K562 (cell line): ENCODE data around the gene SCFD2. TPM values are rescaled to one million over a fixed set of nuclear protein-coding genes. Genes with fewer than 3 reads are reported as not detected.

ENCODE experiments used
- ATAC-seq: fragments of 200-7000 bp; cut with Tn5 transposase; 3 replicates; pipeline ENCODE4 v1.9.1; 2020; ENCODE audit warnings: moderate library complexity
- BruUV-seq: library from RNA; stranded (reverse); fragments of 400-500 nt; replicated peaks from 2 replicates; lab custom pipeline; 2021; lab: Mats Ljungman, UMichigan
- CTCF ChIA-PET: fragments of 300-600 bp; formaldehyde crosslinking; extraction: SDS; loops from one replicate; lab custom pipeline; 2021; ENCODE audit warnings: low intra/inter-chr PET ratio; lab: Yijun Ruan, JAX
- POLR2A ChIA-PET: fragments of 300-600, 350-650 bp; sonication (Branson Sonifier 250); formaldehyde crosslinking; extraction: SDS; loops from one replicate; lab custom pipeline; 2021; ENCODE audit warnings: antibody characterized with exemption, inconsistent platforms; lab: Yijun Ruan, JAX
- DNase-seq, 4 experiments: peaks; one replicate each; pipeline versions ENCODE4 v3.0.0 to v3.0.0-alpha.2; 2011 to 2018; ENCODE audit warnings: low spot score in 3 of 4, mixed read lengths in 3 of 4; ENCODE audit errors: extremely low read depth in 1 of 4
- FAIRE-seq: peaks from 2 replicates; lab custom pipeline; 2011; peaks lifted over from hg19 to GRCh38; lab: Jason Lieb, UNC
- H2AFZ ChIP-seq: 2 replicates; pipeline ENCODE4 v1.6.0; 2011; ENCODE audit warnings: low read depth, low read length, control low read depth, inconsistent platforms
- H3K27ac ChIP-seq: fragments of 200-600 bp; 3 replicates; pipeline ENCODE4 v1.8.0; 2011; ENCODE audit warnings: low read depth, mild to moderate bottlenecking, control low read depth, inconsistent platforms, low read length, moderate library complexity, mixed read lengths; ENCODE audit errors: extremely low read depth
- H3K27me3 ChIP-seq, 2 experiments: fragments of 300-600 bp in 1 of 2; 2 replicates in 1 of 2; 3 replicates in 1 of 2; pipeline versions ENCODE4 v1.6.0 to v1.8.0; 2011; ENCODE audit warnings: inconsistent platforms in 2 of 2, low read length in 2 of 2, mild to moderate bottlenecking in 1 of 2, mixed read lengths in 1 of 2, moderate library complexity in 1 of 2; ENCODE audit not compliant: control insufficient read depth in 2 of 2, insufficient read depth in 2 of 2
- H3K36me3 ChIP-seq: fragments of 300-600 bp; 3 replicates; pipeline ENCODE4 v1.8.0; 2011; ENCODE audit warnings: mild to moderate bottlenecking, low read length, inconsistent platforms; ENCODE audit not compliant: control insufficient read depth, insufficient read depth
- H3K4me1 ChIP-seq, 2 experiments: fragments of 200-600 bp in 1 of 2; replicated peaks in 1 of 2; 2 replicates in 1 of 2; 3 replicates in 1 of 2; pipeline versions ENCODE4 v1.5.1 to v1.8.0; 2011; ENCODE audit warnings: inconsistent platforms in 2 of 2, low read length in 2 of 2, mild to moderate bottlenecking in 1 of 2, mixed read lengths in 1 of 2, moderate library complexity in 1 of 2; ENCODE audit not compliant: control insufficient read depth in 2 of 2, insufficient read depth in 2 of 2
- H3K4me2 ChIP-seq: 2 replicates; pipeline ENCODE4 v1.6.1; 2011; ENCODE audit warnings: low read length, control low read depth, inconsistent platforms, mixed read lengths; ENCODE audit not compliant: insufficient read depth
- H3K4me3 ChIP-seq: fragments of 200-600 bp; sonication (generic), shearing (Covaris generic); 2 replicates; pipeline ENCODE4 v1.5.1; 2016; ENCODE audit warnings: control low read depth, inconsistent platforms
- H3K79me2 ChIP-seq: fragments of 200-600 bp; 3 replicates; pipeline ENCODE4 v1.8.0; 2011; ENCODE audit warnings: low read length, inconsistent platforms; ENCODE audit not compliant: control insufficient read depth, insufficient read depth
- H3K9ac ChIP-seq, 2 experiments: 2 replicates each; pipeline versions ENCODE4 v1.6.0 to v1.6.1; 2011; ENCODE audit warnings: low read depth in 2 of 2, low read length in 2 of 2, control low read depth in 1 of 2, inconsistent platforms in 1 of 2, mild to moderate bottlenecking in 1 of 2, mixed read lengths in 1 of 2; ENCODE audit not compliant: insufficient read depth in 1 of 2
- H3K9me1 ChIP-seq: one replicate; pipeline ENCODE4 v1.6.0; 2011; ENCODE audit warnings: inconsistent platforms, mild to moderate bottlenecking, low read length, moderate library complexity; ENCODE audit not compliant: control insufficient read depth, insufficient read depth
- H3K9me3 ChIP-seq: replicated peaks from 2 replicates; pipeline ENCODE4 v1.5.1; 2011; ENCODE audit warnings: low read depth, low read length, inconsistent platforms; ENCODE audit not compliant: control insufficient read depth, insufficient read depth
- H4K20me1 ChIP-seq: replicated peaks from 2 replicates; pipeline ENCODE4 v1.6.1; 2011; ENCODE audit warnings: low read length, inconsistent platforms, mixed read lengths; ENCODE audit not compliant: control insufficient read depth, insufficient read depth
- EHMT2 ChIP-seq: fragments of 450-650 bp; IDR thresholded peaks from 2 replicates; pipeline ENCODE4 v1.6.1; 2018; ENCODE audit warnings: antibody characterized with exemption
- FOXM1 ChIP-seq, 2 experiments: fragments of 450-650 bp in 1 of 2; sonication (generic) in 1 of 2; formaldehyde crosslinking in 1 of 2; IDR thresholded peaks; 2 replicates each; pipeline versions ENCODE4 v1.6.1 to v1.9.0; 2017 to 2022; ENCODE audit warnings: low read depth in 2 of 2, mild to moderate bottlenecking in 2 of 2, missing genetic modification reagents in 1 of 2, moderate library complexity in 1 of 2
- HMG20B ChIP-seq: fragments of 250-450 bp; sonication (Bioruptor Pico); IDR thresholded peaks from 2 replicates; pipeline ENCODE4 v1.5.0; 2021; ENCODE audit warnings: mild to moderate bottlenecking
- MAFG ChIP-seq: fragments of 450-650 bp; conservative IDR thresholded peaks from 2 replicates; pipeline ENCODE4 v1.6.1; 2016; ENCODE audit warnings: missing genetic modification characterization, missing compliant biosample characterization
- MIER1 ChIP-seq: fragments of 450-650 bp; IDR thresholded peaks from 2 replicates; pipeline ENCODE4 v1.6.1; 2016; ENCODE audit warnings: antibody characterized with exemption, mild to moderate bottlenecking, low read depth
- MTF1 ChIP-seq: fragments of 250-450 bp; sonication (Bioruptor Pico); IDR thresholded peaks from 2 replicates; pipeline ENCODE4 v1.9.0; 2021; ENCODE audit warnings: moderate library complexity, mild to moderate bottlenecking, inconsistent platforms, borderline replicate concordance
- TAF1 ChIP-seq: IDR thresholded peaks from 2 replicates; pipeline ENCODE4 v1.6.1; 2011; ENCODE audit warnings: mild to moderate bottlenecking, low read length, moderate library complexity; ENCODE audit not compliant: insufficient read depth, control insufficient read depth, severe bottlenecking; ENCODE audit errors: extremely low read depth
- ZNF12 ChIP-seq: sonication (generic); formaldehyde crosslinking; IDR thresholded peaks from 2 replicates; pipeline ENCODE4 v1.4.0; 2020; ENCODE audit warnings: mild to moderate bottlenecking, missing genetic modification reagents
- ZNF121 ChIP-seq: sonication (generic); formaldehyde crosslinking; conservative IDR thresholded peaks from 2 replicates; pipeline ENCODE4 v1.8.0; 2022; ENCODE audit warnings: missing genetic modification reagents
- ZNF232 ChIP-seq: sonication (generic); formaldehyde crosslinking; IDR thresholded peaks from 2 replicates; pipeline ENCODE4 v1.8.0; 2022; ENCODE audit warnings: mild to moderate bottlenecking, missing genetic modification reagents
- ZNF282 ChIP-seq: sonication (generic); formaldehyde crosslinking; IDR thresholded peaks from 2 replicates; pipeline ENCODE4 v1.8.1; 2023; ENCODE audit warnings: missing genetic modification reagents
- ZNF316 ChIP-seq: fragments of 450-650 bp; IDR thresholded peaks from 2 replicates; pipeline ENCODE4 v1.6.1; 2016
- ZNF444 ChIP-seq: fragments of 250-450 bp; sonication (Bioruptor Pico); IDR thresholded peaks from 2 replicates; pipeline ENCODE4 v1.4.0; 2020; ENCODE audit warnings: mild to moderate bottlenecking, moderate library complexity
- ZNF445 ChIP-seq: fragments of 250-450 bp; sonication (Bioruptor Pico); IDR thresholded peaks from 2 replicates; pipeline ENCODE4 v1.4.0; 2020; ENCODE audit warnings: low read depth, mild to moderate bottlenecking, moderate library complexity
- ZNF644 ChIP-seq: fragments of 200-800 bp; sonication (Bioruptor generic); IDR thresholded peaks from 2 replicates; pipeline ENCODE4 v1.6.1; 2016; ENCODE audit warnings: low read depth, missing genetic modification characterization, missing compliant biosample characterization
- WGBS: fragments of 100-300 bp; shearing (Covaris generic); methylation state at CpG from one replicate; pipeline ENCODE4 v1.1.6; 2016; ENCODE audit warnings: low coverage, mixed read lengths; ENCODE audit not compliant: insufficient coverage; ENCODE audit errors: missing lambda C conversion rate; 5-methylcytosine and 5-hydroxymethylcytosine counted together
- in situ Hi-C: fragments of 300-500 bp; cut with MboI; formaldehyde crosslinking; loops from 4 replicates; pipeline ENCODE4 v1.15.0; 2018; ENCODE audit warnings: inconsistent platforms, mixed read lengths
- intact Hi-C: fragments of 100-400 bp; cut with micrococcal nuclease; formaldehyde crosslinking; loops from 2 replicates; pipeline ENCODE4 v1.14.2; 2022
- polyA plus RNA-seq, 8 experiments: library from polyadenylated mRNA; depleted of rRNA in 4 of 8; stranded (reverse) in 5 of 8; unstranded in 3 of 8; fragments of >200 nt; fragmentation: Nextera tagmentation in 2 of 8; fragmentation: Illumina TruSeq in 1 of 8; extraction: Ambion mirVana in 2 of 8; extraction: Trizol in 1 of 8; gene quantifications; 2 replicates each; pipeline versions ENCODE4 v1.2.1 to v1.2.3, GENCODE V29; 2011 to 2014; ENCODE audit warnings: inconsistent platforms in 1 of 8, missing spikeins in 1 of 8
- total RNA-seq, 7 experiments: library from RNA; depleted of rRNA in 6 of 7; stranded (reverse); fragments of >200 nt in 6 of 7; fragmentation: Illumina TruSeq in 2 of 7; extraction: Trizol in 2 of 7; gene quantifications; 2 replicates each; pipeline versions ENCODE4 v1.2.1 to v1.2.3, GENCODE V29; 2011 to 2021; ENCODE audit warnings: low replicate concordance in 1 of 7

The SCFD2 gene
- total and polyA plus RNA-seq, 9 of the 15 experiments (the other 6 are each of a cell fraction or from before 2014, with no cell fraction given): 5.7 to 30.3 (median 22.8) TPM

DNA sequence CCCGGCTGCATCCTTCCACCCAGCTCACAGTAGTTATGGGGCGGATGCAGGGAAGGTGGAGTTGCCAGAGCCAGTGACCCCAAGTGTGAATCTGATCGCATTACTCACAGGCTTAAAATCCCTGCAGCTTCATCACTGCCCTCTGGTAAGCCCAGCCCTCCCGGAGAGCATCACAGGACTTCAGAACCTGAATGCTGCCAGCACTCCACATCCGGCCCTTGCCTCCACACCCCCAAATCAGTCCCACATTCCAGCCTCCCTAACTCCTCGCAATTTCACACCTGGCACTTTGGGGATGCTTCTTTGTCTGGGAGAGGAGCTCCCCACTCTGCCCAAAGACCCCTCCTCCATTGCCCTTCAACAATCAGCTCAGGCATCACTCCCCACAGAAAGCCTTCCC is 488.2 kb downstream of the SCFD2 start:
- H4K20me1 ChIP-seq: no peaks in the 10 kb centered on the region
- no peaks in the 10 kb centered on the region for H3K79me2 ChIP-seq
- DNase-seq (no peak), FAIRE-seq (no peak), ATAC-seq (no peak)
- intact Hi-C loops: no loop called here
- ChIA-PET POLR2A (no interaction called here), CTCF (interaction anchor here (0.7 kb wide), 1 partner anchor 1887 kb away, joined by 3 read pairs; no protein-coding TSS in a partner anchor)
- TF ChIP-seq ZNF444 (CRISPR knock-in tag): no peak
- no peak for TF ChIP-seq MTF1 (CRISPR knock-in tag)
- no peak for TF ChIP-seq ZNF232
- TF ChIP-seq MIER1: no peak
- TF ChIP-seq ZNF316: no peak
- TF ChIP-seq EHMT2: no peak
- TF ChIP-seq HMG20B (CRISPR knock-in tag): no peak
- TF ChIP-seq MAFG (tag): no peak
- TF ChIP-seq FOXM1 (IDR thresholded peaks at IDR 0.05; ENCODE audit: low read depth): no peak
- TF ChIP-seq FOXM1 (CRISPR knock-in tag; IDR thresholded peaks at IDR 0.05; ENCODE audit: low read depth): no peak
- no peak for TF ChIP-seq ZNF12 (CRISPR knock-in tag)
- TF ChIP-seq TAF1: no peak
- TF ChIP-seq ZNF445 (CRISPR knock-in tag): no peak
- TF ChIP-seq ZNF121: no peak
- TF ChIP-seq ZNF282 (CRISPR knock-in tag): no peak
- no peak for TF ChIP-seq ZNF644 (tag)
- H3K4me1 ChIP-seq: no peaks in the 10 kb centered on the region
- H2AFZ ChIP-seq: no peak overlapping the region
- no peak overlapping the region for H3K4me2 ChIP-seq
- no peaks in the 10 kb centered on the region for H3K36me3 ChIP-seq
- H3K9ac ChIP-seq: no peak overlapping the region
- no TSS peak for BruUV-seq
- in situ Hi-C loops: no loop called here
- H3K9me1 ChIP-seq: no peaks in the 10 kb centered on the region
- no peaks in the 10 kb centered on the region for H3K9me3 ChIP-seq
- H3K4me3 ChIP-seq: no peak overlapping the region
- H3K27ac ChIP-seq: no peak overlapping the region
- H3K27me3 ChIP-seq: no peaks in the 10 kb centered on the region
- 65% methylated on average over 6 of the region's 6 CpGs for WGBS
